DND-41 (cell line): ENCODE data around the gene PLCE1.

Experiments
- CTCF ChIP-seq: IDR thresholded peaks from 2 replicates; pipeline ENCODE4 v1.5.1; 2012; ENCODE audit warnings: borderline replicate concordance, low read length, moderate library complexity, mild to moderate bottlenecking; ENCODE audit not compliant: poor library complexity, severe bottlenecking; ENCODE audit errors: extremely low read depth
- EZH2 ChIP-seq: IDR thresholded peaks from 3 replicates; pipeline ENCODE4 v1.6.1; 2012; ENCODE audit warnings: borderline replicate concordance, low read depth, mild to moderate bottlenecking, moderate library complexity, low read length, inconsistent platforms; ENCODE audit not compliant: severe bottlenecking

- TF ChIP-seq CTCF: no peak
- no peak for TF ChIP-seq EZH2
These were observed 2.0 kb upstream of the PLCE1 start for GRCh38 chr10:93991596-93992284.
